Body of pancreas (tissue), 4 donors: ENCODE data around the gene UBE2C.

Experiments used
- POLR2A ChIP-seq, 3 donors: fragments of 450-650 bp; IDR thresholded peaks; one replicate each; pipeline ENCODE4 v1.6.1; 2016; ENCODE audit warnings: antibody characterized with exemption in 3 of 3, mild to moderate bottlenecking in 2 of 3
- TF ChIP-seq, protein P1 (sequence below), 7 experiments: fragments of 450-650 bp in 4 of 7; fragments of 200-600 bp in 3 of 7; sonication (generic) in 3 of 7; IDR thresholded peaks; one replicate each; pipeline ENCODE4 v1.5.1; 2016 to 2019; ENCODE audit warnings: antibody characterized with exemption in 7 of 7

DNA sequence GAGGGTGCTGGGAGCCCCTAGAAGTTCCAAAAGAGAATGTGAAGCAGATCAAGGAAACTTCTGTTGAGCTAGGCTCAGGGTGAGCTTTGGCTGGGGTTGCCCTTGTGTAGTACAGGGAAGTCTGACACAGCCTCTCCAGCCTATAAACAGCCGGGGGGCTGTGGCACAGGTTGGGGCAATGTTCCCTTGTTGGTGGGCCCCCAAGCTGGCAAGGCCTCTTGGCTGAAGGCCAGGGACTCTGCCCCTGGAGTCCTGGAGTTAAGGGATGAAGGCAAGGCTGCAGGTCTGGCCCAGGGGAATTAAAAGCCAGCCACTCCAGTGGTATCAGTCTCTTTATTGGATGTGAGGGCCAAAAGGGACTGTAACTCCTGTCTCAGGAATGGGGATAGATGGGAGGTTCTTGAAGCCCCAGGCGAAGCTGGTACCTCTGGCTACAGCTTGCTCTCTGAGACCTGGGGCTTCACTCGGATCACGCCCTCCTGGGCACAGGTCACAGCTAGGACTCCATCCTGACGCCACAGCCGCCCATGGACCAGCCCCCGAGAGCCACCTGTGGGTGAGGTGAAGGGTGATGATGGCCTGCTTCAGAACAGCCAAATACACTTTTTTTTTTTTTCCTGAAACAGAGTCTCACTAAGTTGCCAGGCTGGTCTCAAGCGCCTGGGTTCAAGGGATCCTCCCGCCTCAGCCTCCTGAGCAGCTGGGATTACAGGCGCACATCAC, 29.1 kb downstream of the UBE2C start:
- TF ChIP-seq, protein P1, sequence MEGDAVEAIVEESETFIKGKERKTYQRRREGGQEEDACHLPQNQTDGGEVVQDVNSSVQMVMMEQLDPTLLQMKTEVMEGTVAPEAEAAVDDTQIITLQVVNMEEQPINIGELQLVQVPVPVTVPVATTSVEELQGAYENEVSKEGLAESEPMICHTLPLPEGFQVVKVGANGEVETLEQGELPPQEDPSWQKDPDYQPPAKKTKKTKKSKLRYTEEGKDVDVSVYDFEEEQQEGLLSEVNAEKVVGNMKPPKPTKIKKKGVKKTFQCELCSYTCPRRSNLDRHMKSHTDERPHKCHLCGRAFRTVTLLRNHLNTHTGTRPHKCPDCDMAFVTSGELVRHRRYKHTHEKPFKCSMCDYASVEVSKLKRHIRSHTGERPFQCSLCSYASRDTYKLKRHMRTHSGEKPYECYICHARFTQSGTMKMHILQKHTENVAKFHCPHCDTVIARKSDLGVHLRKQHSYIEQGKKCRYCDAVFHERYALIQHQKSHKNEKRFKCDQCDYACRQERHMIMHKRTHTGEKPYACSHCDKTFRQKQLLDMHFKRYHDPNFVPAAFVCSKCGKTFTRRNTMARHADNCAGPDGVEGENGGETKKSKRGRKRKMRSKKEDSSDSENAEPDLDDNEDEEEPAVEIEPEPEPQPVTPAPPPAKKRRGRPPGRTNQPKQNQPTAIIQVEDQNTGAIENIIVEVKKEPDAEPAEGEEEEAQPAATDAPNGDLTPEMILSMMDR (IDR thresholded peaks at IDR 0.05) = no peak
- no peak for TF ChIP-seq POLR2A (IDR thresholded peaks at IDR 0.05)
